K562 (cell line): ENCODE measurements around the gene FOSL2. TPM values are rescaled to one million over a fixed set of nuclear protein-coding genes. Genes with fewer than 3 reads are reported as not detected.

ENCODE experiments used
- ATF1 ChIP-seq, 2 experiments: fragments of 450-650 bp in 1 of 2; IDR thresholded peaks; 2 replicates each; pipeline ENCODE4 v1.6.1; 2016; ENCODE audit warnings: missing compliant biosample characterization in 1 of 2, missing genetic modification characterization in 1 of 2
- PHB ChIP-seq: fragments of 250-450 bp; sonication (Bioruptor Pico); IDR thresholded peaks from 2 replicates; pipeline ENCODE4 v1.5.0; 2021
- SMAD4 ChIP-seq: fragments of 250-450 bp; sonication (Bioruptor Pico); conservative IDR thresholded peaks from 2 replicates; pipeline ENCODE4 v1.8.0; 2021; ENCODE audit warnings: inconsistent platforms, mild to moderate bottlenecking, moderate library complexity
- ZNF197 ChIP-seq: fragments of 200-800 bp; sonication (Bioruptor generic); IDR thresholded peaks from 2 replicates; pipeline ENCODE4 v1.6.1; 2016; ENCODE audit warnings: low read depth, missing genetic modification characterization, missing compliant biosample characterization
- polyA plus RNA-seq, 8 experiments: library from polyadenylated mRNA; depleted of rRNA in 4 of 8; stranded (reverse) in 5 of 8; unstranded in 3 of 8; fragments of >200 nt; fragmentation: Nextera tagmentation in 2 of 8; fragmentation: Illumina TruSeq in 1 of 8; extraction: Ambion mirVana in 2 of 8; extraction: Trizol in 1 of 8; gene quantifications; 2 replicates each; pipeline versions ENCODE4 v1.2.1 to v1.2.3, GENCODE V29; 2011 to 2014; ENCODE audit warnings: inconsistent platforms in 1 of 8, missing spikeins in 1 of 8
- total RNA-seq, 7 experiments: library from RNA; depleted of rRNA in 6 of 7; stranded (reverse); fragments of >200 nt in 6 of 7; fragmentation: Illumina TruSeq in 2 of 7; extraction: Trizol in 2 of 7; gene quantifications; 2 replicates each; pipeline versions ENCODE4 v1.2.1 to v1.2.3, GENCODE V29; 2011 to 2021; ENCODE audit warnings: low replicate concordance in 1 of 7
- TF ChIP-seq, protein P1 (sequence below), 2 experiments: fragments of 450-650 bp; formaldehyde crosslinking in 1 of 2; IDR thresholded peaks; 2 replicates each; pipeline versions ENCODE4 v1.4.0 to v1.6.1; 2014 to 2020; ENCODE audit warnings: mild to moderate bottlenecking in 2 of 2, borderline replicate concordance in 1 of 2, low read depth in 1 of 2
- TF ChIP-seq, protein P2 (sequence below): fragments of 200-600 bp; sonication (generic); IDR thresholded peaks from one replicate; pipeline ENCODE4 v1.6.1; 2012; ENCODE audit warnings: mild to moderate bottlenecking, low read depth, low read length, inconsistent platforms

The FOSL2 gene
- total and polyA plus RNA-seq, 9 of the 15 experiments (the other 6 are each of a cell fraction or from before 2014, with no cell fraction given) = 0.04 to 2.9 (median 0.80) TPM

DNA sequence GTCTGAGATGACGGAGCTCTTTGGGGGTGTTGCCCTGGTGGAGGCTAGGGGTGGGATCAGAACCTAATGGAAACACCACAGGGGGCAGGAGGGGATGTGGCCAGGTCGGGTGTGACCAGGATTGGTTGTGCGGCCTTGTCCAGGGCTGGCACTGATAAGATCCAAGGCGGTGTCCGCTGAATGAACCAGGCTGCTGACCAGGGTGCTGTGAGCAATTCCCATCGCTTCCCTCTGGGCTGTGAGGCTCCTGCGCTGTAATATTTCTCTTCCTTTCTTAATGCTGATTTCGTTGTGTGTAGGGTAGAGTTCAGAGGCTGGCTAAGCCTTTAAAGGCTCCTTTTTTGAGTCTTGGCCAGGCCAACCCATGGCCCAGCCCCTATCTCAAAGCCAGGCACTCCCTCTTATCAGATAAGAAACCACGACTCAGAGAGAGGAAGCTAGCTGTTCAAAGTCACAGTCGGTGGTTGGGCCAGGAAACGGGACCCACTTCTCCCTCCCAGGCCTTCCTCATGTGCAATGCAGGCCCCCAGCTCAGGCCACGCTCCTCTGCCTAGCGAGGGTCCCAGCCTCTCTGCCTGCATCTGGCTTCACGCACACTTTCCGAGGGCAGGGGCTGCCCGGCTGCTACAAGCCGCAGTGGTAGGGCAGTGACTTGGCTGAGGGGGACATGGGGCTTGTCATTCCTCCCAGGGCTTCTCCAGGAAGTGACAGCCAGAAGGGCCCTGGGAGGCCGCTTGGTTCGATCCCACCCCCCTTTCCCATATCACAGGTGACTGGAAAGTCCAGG lies 26.0 kb upstream of the FOSL2 start (continued):
- TF ChIP-seq ATF1 (CRISPR knock-in tag; IDR thresholded peaks at IDR 0.05) (no peak), ATF1 (tag; IDR thresholded peaks at IDR 0.05) (0 out of 2 replicates have a peak, but pooled peaks have one; percentile 28), ZNF197 (CRISPR knock-in tag) (peak; percentile 43; the same call in 1 of the 2 replicates), SMAD4 (CRISPR knock-in tag) (peak; percentile 80), PHB (CRISPR knock-in tag) (no peak)
- TF ChIP-seq, protein P1, sequence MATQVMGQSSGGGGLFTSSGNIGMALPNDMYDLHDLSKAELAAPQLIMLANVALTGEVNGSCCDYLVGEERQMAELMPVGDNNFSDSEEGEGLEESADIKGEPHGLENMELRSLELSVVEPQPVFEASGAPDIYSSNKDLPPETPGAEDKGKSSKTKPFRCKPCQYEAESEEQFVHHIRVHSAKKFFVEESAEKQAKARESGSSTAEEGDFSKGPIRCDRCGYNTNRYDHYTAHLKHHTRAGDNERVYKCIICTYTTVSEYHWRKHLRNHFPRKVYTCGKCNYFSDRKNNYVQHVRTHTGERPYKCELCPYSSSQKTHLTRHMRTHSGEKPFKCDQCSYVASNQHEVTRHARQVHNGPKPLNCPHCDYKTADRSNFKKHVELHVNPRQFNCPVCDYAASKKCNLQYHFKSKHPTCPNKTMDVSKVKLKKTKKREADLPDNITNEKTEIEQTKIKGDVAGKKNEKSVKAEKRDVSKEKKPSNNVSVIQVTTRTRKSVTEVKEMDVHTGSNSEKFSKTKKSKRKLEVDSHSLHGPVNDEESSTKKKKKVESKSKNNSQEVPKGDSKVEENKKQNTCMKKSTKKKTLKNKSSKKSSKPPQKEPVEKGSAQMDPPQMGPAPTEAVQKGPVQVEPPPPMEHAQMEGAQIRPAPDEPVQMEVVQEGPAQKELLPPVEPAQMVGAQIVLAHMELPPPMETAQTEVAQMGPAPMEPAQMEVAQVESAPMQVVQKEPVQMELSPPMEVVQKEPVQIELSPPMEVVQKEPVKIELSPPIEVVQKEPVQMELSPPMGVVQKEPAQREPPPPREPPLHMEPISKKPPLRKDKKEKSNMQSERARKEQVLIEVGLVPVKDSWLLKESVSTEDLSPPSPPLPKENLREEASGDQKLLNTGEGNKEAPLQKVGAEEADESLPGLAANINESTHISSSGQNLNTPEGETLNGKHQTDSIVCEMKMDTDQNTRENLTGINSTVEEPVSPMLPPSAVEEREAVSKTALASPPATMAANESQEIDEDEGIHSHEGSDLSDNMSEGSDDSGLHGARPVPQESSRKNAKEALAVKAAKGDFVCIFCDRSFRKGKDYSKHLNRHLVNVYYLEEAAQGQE (IDR thresholded peaks at IDR 0.05; ENCODE audit: borderline replicate concordance) = peak; percentile 94
- TF ChIP-seq, protein P1 (CRISPR knock-in tag; IDR thresholded peaks at IDR 0.05; ENCODE audit: low read depth) = peak; percentile 90
- TF ChIP-seq, protein P2, sequence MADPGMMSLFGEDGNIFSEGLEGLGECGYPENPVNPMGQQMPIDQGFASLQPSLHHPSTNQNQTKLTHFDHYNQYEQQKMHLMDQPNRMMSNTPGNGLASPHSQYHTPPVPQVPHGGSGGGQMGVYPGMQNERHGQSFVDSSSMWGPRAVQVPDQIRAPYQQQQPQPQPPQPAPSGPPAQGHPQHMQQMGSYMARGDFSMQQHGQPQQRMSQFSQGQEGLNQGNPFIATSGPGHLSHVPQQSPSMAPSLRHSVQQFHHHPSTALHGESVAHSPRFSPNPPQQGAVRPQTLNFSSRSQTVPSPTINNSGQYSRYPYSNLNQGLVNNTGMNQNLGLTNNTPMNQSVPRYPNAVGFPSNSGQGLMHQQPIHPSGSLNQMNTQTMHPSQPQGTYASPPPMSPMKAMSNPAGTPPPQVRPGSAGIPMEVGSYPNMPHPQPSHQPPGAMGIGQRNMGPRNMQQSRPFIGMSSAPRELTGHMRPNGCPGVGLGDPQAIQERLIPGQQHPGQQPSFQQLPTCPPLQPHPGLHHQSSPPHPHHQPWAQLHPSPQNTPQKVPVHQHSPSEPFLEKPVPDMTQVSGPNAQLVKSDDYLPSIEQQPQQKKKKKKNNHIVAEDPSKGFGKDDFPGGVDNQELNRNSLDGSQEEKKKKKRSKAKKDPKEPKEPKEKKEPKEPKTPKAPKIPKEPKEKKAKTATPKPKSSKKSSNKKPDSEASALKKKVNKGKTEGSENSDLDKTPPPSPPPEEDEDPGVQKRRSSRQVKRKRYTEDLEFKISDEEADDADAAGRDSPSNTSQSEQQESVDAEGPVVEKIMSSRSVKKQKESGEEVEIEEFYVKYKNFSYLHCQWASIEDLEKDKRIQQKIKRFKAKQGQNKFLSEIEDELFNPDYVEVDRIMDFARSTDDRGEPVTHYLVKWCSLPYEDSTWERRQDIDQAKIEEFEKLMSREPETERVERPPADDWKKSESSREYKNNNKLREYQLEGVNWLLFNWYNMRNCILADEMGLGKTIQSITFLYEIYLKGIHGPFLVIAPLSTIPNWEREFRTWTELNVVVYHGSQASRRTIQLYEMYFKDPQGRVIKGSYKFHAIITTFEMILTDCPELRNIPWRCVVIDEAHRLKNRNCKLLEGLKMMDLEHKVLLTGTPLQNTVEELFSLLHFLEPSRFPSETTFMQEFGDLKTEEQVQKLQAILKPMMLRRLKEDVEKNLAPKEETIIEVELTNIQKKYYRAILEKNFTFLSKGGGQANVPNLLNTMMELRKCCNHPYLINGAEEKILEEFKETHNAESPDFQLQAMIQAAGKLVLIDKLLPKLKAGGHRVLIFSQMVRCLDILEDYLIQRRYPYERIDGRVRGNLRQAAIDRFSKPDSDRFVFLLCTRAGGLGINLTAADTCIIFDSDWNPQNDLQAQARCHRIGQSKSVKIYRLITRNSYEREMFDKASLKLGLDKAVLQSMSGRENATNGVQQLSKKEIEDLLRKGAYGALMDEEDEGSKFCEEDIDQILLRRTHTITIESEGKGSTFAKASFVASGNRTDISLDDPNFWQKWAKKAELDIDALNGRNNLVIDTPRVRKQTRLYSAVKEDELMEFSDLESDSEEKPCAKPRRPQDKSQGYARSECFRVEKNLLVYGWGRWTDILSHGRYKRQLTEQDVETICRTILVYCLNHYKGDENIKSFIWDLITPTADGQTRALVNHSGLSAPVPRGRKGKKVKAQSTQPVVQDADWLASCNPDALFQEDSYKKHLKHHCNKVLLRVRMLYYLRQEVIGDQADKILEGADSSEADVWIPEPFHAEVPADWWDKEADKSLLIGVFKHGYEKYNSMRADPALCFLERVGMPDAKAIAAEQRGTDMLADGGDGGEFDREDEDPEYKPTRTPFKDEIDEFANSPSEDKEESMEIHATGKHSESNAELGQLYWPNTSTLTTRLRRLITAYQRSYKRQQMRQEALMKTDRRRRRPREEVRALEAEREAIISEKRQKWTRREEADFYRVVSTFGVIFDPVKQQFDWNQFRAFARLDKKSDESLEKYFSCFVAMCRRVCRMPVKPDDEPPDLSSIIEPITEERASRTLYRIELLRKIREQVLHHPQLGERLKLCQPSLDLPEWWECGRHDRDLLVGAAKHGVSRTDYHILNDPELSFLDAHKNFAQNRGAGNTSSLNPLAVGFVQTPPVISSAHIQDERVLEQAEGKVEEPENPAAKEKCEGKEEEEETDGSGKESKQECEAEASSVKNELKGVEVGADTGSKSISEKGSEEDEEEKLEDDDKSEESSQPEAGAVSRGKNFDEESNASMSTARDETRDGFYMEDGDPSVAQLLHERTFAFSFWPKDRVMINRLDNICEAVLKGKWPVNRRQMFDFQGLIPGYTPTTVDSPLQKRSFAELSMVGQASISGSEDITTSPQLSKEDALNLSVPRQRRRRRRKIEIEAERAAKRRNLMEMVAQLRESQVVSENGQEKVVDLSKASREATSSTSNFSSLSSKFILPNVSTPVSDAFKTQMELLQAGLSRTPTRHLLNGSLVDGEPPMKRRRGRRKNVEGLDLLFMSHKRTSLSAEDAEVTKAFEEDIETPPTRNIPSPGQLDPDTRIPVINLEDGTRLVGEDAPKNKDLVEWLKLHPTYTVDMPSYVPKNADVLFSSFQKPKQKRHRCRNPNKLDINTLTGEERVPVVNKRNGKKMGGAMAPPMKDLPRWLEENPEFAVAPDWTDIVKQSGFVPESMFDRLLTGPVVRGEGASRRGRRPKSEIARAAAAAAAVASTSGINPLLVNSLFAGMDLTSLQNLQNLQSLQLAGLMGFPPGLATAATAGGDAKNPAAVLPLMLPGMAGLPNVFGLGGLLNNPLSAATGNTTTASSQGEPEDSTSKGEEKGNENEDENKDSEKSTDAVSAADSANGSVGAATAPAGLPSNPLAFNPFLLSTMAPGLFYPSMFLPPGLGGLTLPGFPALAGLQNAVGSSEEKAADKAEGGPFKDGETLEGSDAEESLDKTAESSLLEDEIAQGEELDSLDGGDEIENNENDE = no peak
